B cell (primary cell): ENCODE data around the gene LIF.

Source experiments
- CTCF ChIP-seq: fragments of 200-600 bp; IDR thresholded peaks from one replicate; pipeline ENCODE4 v1.8.0; 2022; ENCODE audit warnings: antibody characterized with exemption, mild to moderate bottlenecking
- EZH2 ChIP-seq: IDR thresholded peaks from 2 replicates; pipeline ENCODE4 v1.6.1; 2012; ENCODE audit warnings: borderline replicate concordance, low read depth, mild to moderate bottlenecking, moderate library complexity, low read length; ENCODE audit not compliant: insufficient read depth, poor library complexity, severe bottlenecking

- TF ChIP-seq CTCF (no peak), EZH2 (no peak)
Measured at GRCh38 chr22:30294830-30295229, 48.3 kb upstream of the LIF start.
